Measurements from ENCODE around the gene MBP.
"Not testable (repeated sequence)": the region's sequence is repeated elsewhere in the genome, so short reads cannot be mapped to it uniquely, and the experiment has no call there.

The MBP gene

GRCh38 chr18:77035380-77036187 lies 97.0 kb downstream of the MBP start:
- DNase-seq (ENCODE audit: extremely low read depth in 1 of 2, low read depth in 1 of 2): no peak

- no peak for DNase-seq (ENCODE audit: extremely low read depth in 1 of 2, low read depth in 1 of 2)
Measured at GRCh38 chr18:77033575-77033974, 99.0 kb downstream of the MBP start.

- DNase-seq (ENCODE audit: extremely low read depth in 1 of 2, low read depth in 1 of 2): no peak
Measured at GRCh38 chr18:77032181-77032701, 100.3 kb downstream of the MBP start.

- DNase-seq (ENCODE audit: extremely low read depth in 1 of 2, low read depth in 1 of 2): no peak
Measured at GRCh38 chr18:77031662-77032061, 100.9 kb downstream of the MBP start.

GRCh38 chr18:77030201-77030600 lies 102.4 kb downstream of the MBP start:
- DNase-seq (ENCODE audit: extremely low read depth in 1 of 2, low read depth in 1 of 2): no peak

- no peak for DNase-seq (ENCODE audit: extremely low read depth in 1 of 2, low read depth in 1 of 2)
Measured at GRCh38 chr18:77025831-77026363, 106.7 kb downstream of the MBP start.

GRCh38 chr18:77025123-77025522 lies 107.5 kb downstream of the MBP start:
- DNase-seq (ENCODE audit: extremely low read depth in 1 of 2, low read depth in 1 of 2): no peak

- DNase-seq (ENCODE audit: extremely low read depth in 1 of 2, low read depth in 1 of 2): no peak
Measured at GRCh38 chr18:77024476-77024875, 108.1 kb downstream of the MBP start.

GRCh38 chr18:77023102-77023782 lies 109.3 kb downstream of the MBP start:
- DNase-seq (ENCODE audit: extremely low read depth in 1 of 2, low read depth in 1 of 2): no peak

GRCh38 chr18:77022556-77022955 lies 110.0 kb downstream of the MBP start:
- DNase-seq (ENCODE audit: extremely low read depth in 1 of 2, low read depth in 1 of 2): no peak

- no peak for DNase-seq (ENCODE audit: extremely low read depth in 1 of 2, low read depth in 1 of 2)
Measured at GRCh38 chr18:77022116-77022515, 110.5 kb downstream of the MBP start.

GRCh38 chr18:77021478-77021877 lies 111.1 kb downstream of the MBP start:
- not testable (repeated sequence) for DNase-seq (ENCODE audit: extremely low read depth in 1 of 2, low read depth in 1 of 2)

GRCh38 chr18:77021075-77021474 lies 111.5 kb downstream of the MBP start:
- no peak for DNase-seq (ENCODE audit: extremely low read depth in 1 of 2, low read depth in 1 of 2)

GRCh38 chr18:77020561-77020960 lies 112.0 kb downstream of the MBP start:
- DNase-seq (ENCODE audit: extremely low read depth in 1 of 2, low read depth in 1 of 2): no peak

- no peak for DNase-seq (ENCODE audit: extremely low read depth in 1 of 2, low read depth in 1 of 2)
Measured at GRCh38 chr18:77019641-77020040, 112.9 kb downstream of the MBP start.

GRCh38 chr18:77018650-77019049 lies 113.9 kb downstream of the MBP start:
- DNase-seq (ENCODE audit: extremely low read depth in 1 of 2, low read depth in 1 of 2): not testable (repeated sequence)

GRCh38 chr18:77017355-77017754 lies 115.2 kb downstream of the MBP start:
- no peak for DNase-seq (ENCODE audit: extremely low read depth in 1 of 2, low read depth in 1 of 2)

- no peak for DNase-seq (ENCODE audit: extremely low read depth in 1 of 2, low read depth in 1 of 2)
Measured at GRCh38 chr18:77016936-77017335, 115.6 kb downstream of the MBP start.

GRCh38 chr18:77015771-77016710 lies 116.5 kb downstream of the MBP start:
- DNase-seq (ENCODE audit: extremely low read depth in 1 of 2, low read depth in 1 of 2): no peak

- DNase-seq (ENCODE audit: extremely low read depth in 1 of 2, low read depth in 1 of 2): no peak
Measured at GRCh38 chr18:77015169-77015568, 117.4 kb downstream of the MBP start.

- DNase-seq (ENCODE audit: extremely low read depth in 1 of 2, low read depth in 1 of 2): no peak
Measured at GRCh38 chr18:77014538-77014937, 118.0 kb downstream of the MBP start.

Data from stimulated activated CD8-positive, alpha-beta memory T cell treated with anti-CD3 and anti-CD28 coated beads, Interleukin-7, amount 100 ng/mL, for 48 hours (primary cell).